HCT116 (cell line): ENCODE data around the gene NR2F1-AS1. TPM values are rescaled to one million over a fixed set of nuclear protein-coding genes. Genes with fewer than 3 reads are reported as not detected.

Source experiments
- ATAC-seq: fragments of 200-7000 bp; cut with Tn5 transposase; 2 replicates; pipeline ENCODE4 v1.9.1; 2020; ENCODE audit warnings: mild to moderate bottlenecking, moderate library complexity
- BruUV-seq: library from RNA; stranded (reverse); fragments of 400-500 nt; replicated peaks from 2 replicates; lab custom pipeline; 2021; lab: Mats Ljungman, UMichigan
- CTCF ChIA-PET: fragments of 300-600 bp; sonication (Branson Sonifier 250); formaldehyde crosslinking; loops from one replicate; lab custom pipeline; 2021; ENCODE audit warnings: antibody characterized with exemption; lab: Charles Lee
- POLR2A ChIA-PET: fragments of 300-600, 350-600 bp; sonication (Branson Sonifier 250); formaldehyde crosslinking; loops from one replicate; lab custom pipeline; 2021; ENCODE audit warnings: antibody characterized with exemption; lab: Charles Lee
- RAD21 ChIA-PET, 2 experiments: fragments of 300-600 bp; sonication (Branson Sonifier 250); formaldehyde crosslinking; loops; one replicate each; lab custom pipeline; 2023; ENCODE audit warnings: low total read pairs in 2 of 2; ENCODE audit not compliant: uncharacterized antibody in 2 of 2, unreplicated experiment in 2 of 2, low non-redundant PET in 1 of 2; lab: Charles Lee
- DNase-seq: peaks from one replicate; pipeline ENCODE4 v3.0.0-alpha.2; 2010; ENCODE audit warnings: low read depth, low spot score
- H2AFZ ChIP-seq: fragments of 200-600 bp; shearing (Covaris generic), sonication (generic); 2 replicates; pipeline ENCODE4 v1.6.1; 2017; ENCODE audit warnings: low read depth, mixed run types, mixed read lengths, antibody characterized with exemption, low read length; ENCODE audit not compliant: poor library complexity, severe bottlenecking
- H3K27ac ChIP-seq: 2 replicates; pipeline ENCODE4 v1.5.1; 2012; ENCODE audit warnings: low read depth, low read length
- H3K27me3 ChIP-seq: fragments of 200-600 bp; sonication (generic); 2 replicates; pipeline ENCODE4 v1.6.1; 2016; ENCODE audit warnings: mixed run types, low read length, mixed read lengths; ENCODE audit not compliant: insufficient read depth
- H3K36me3 ChIP-seq, 2 experiments: fragments of 200-500 bp in 1 of 2; fragments of 200-600 bp in 1 of 2; sonication (Bioruptor generic) in 1 of 2; sonication (generic) in 1 of 2; 2 replicates each; pipeline versions ENCODE4 v1.5.1 to v1.6.1; 2014 to 2016; ENCODE audit warnings: low read length in 2 of 2, inconsistent platforms in 1 of 2, mixed read lengths in 1 of 2, mixed run types in 1 of 2; ENCODE audit not compliant: insufficient read depth in 2 of 2, control insufficient read depth in 1 of 2
- H3K4me1 ChIP-seq, 2 experiments: fragments of 200-600 bp in 1 of 2; sonication (generic) in 1 of 2; 2 replicates each; pipeline versions ENCODE4 v1.5.1 to v1.6.1; 2012 to 2017; ENCODE audit warnings: low read length in 2 of 2, inconsistent platforms in 1 of 2, mild to moderate bottlenecking in 1 of 2, mixed read lengths in 1 of 2, mixed run types in 1 of 2, moderate library complexity in 1 of 2; ENCODE audit not compliant: insufficient read depth in 2 of 2, control insufficient read depth in 1 of 2
- H3K4me2 ChIP-seq: fragments of 200-600 bp; sonication (generic); 2 replicates; pipeline ENCODE4 v1.6.1; 2017; ENCODE audit warnings: mixed run types, low read length, mixed read lengths
- H3K4me3 ChIP-seq, 2 experiments: fragments of 200-600 bp in 1 of 2; sonication (generic) in 1 of 2; replicated peaks in 1 of 2; 2 replicates each; pipeline ENCODE4 v1.5.1; 2011 to 2016; ENCODE audit warnings: low read length in 2 of 2, control low read depth in 1 of 2, low read depth in 1 of 2, mild to moderate bottlenecking in 1 of 2, mixed read lengths in 1 of 2, mixed run types in 1 of 2
- H3K79me2 ChIP-seq: fragments of 200-600 bp; sonication (generic); 2 replicates; pipeline ENCODE4 v1.6.1; 2017; ENCODE audit warnings: mild to moderate bottlenecking, mixed run types, low read length, moderate library complexity, mixed read lengths; ENCODE audit not compliant: insufficient read depth
- H3K9ac ChIP-seq: fragments of 200-600 bp; sonication (generic); 2 replicates; pipeline ENCODE4 v1.6.1; 2016; ENCODE audit warnings: low read length, mixed read lengths
- H3K9me2 ChIP-seq: fragments of 200-600 bp; sonication (generic), shearing (Covaris generic); 2 replicates; pipeline ENCODE4 v1.6.1; 2017; ENCODE audit warnings: mixed run types, mild to moderate bottlenecking, moderate library complexity; ENCODE audit not compliant: insufficient read depth
- H3K9me3 ChIP-seq, 2 experiments: fragments of 200-500 bp in 1 of 2; fragments of 200-600 bp in 1 of 2; sonication (Bioruptor generic) in 1 of 2; sonication (generic) in 1 of 2; 2 replicates each; pipeline ENCODE4 v1.6.1; 2014 to 2017; ENCODE audit warnings: low read length in 2 of 2, mixed read lengths in 2 of 2, inconsistent platforms in 1 of 2, low read depth in 1 of 2, mild to moderate bottlenecking in 1 of 2, mixed run types in 1 of 2, moderate library complexity in 1 of 2; ENCODE audit not compliant: control insufficient read depth in 1 of 2, insufficient read depth in 1 of 2
- H4K20me1 ChIP-seq: fragments of 200-600 bp; sonication (generic), shearing (Covaris generic); 2 replicates; pipeline ENCODE4 v1.6.1; 2017; ENCODE audit warnings: mixed run types, mild to moderate bottlenecking, moderate library complexity; ENCODE audit not compliant: insufficient read depth
- CBX3 ChIP-seq: IDR thresholded peaks from 2 replicates; pipeline ENCODE4 v1.6.1; 2012; ENCODE audit warnings: low read depth
- EZH2 ChIP-seq: fragments of 200-600 bp; sonication (generic); IDR thresholded peaks from 2 replicates; pipeline ENCODE4 v1.6.1; 2017; ENCODE audit warnings: antibody characterized with exemption, mixed run types
- EZH2phosphoT487 ChIP-seq: fragments of 200-600 bp; IDR thresholded peaks from 2 replicates; pipeline ENCODE4 v1.6.1; 2018; ENCODE audit warnings: antibody characterized with exemption, borderline replicate concordance
- FOSL1 ChIP-seq: IDR thresholded peaks from 2 replicates; pipeline ENCODE4 v1.6.1; 2012; ENCODE audit warnings: low read depth
- JUND ChIP-seq: IDR thresholded peaks from 2 replicates; pipeline ENCODE4 v1.6.1; 2012
- POLR2AphosphoS5 ChIP-seq: IDR thresholded peaks from 2 replicates; pipeline ENCODE4 v1.6.1; 2011; ENCODE audit warnings: mild to moderate bottlenecking, low read depth, low read length, moderate library complexity
- RAD21 ChIP-seq: IDR thresholded peaks from 2 replicates; pipeline ENCODE4 v1.6.1; 2012; ENCODE audit warnings: low read depth, mild to moderate bottlenecking
- SIN3A ChIP-seq: IDR thresholded peaks from 2 replicates; pipeline ENCODE4 v1.6.1; 2012; ENCODE audit warnings: low read depth
- SRF ChIP-seq: IDR thresholded peaks from 2 replicates; pipeline ENCODE4 v1.6.1; 2012; ENCODE audit warnings: low read depth
- YY1 ChIP-seq: IDR thresholded peaks from 2 replicates; pipeline ENCODE4 v1.6.1; 2011; ENCODE audit warnings: low read length, low read depth, moderate library complexity, mild to moderate bottlenecking; ENCODE audit not compliant: insufficient replicate concordance; ENCODE audit errors: extremely low read depth
- ZNF274 ChIP-seq: fragments of 200-500 bp; sonication (Bioruptor generic); IDR thresholded peaks from 2 replicates; pipeline ENCODE4 v1.6.1; 2014; ENCODE audit warnings: mild to moderate bottlenecking, low read depth, low read length, inconsistent platforms
- intact Hi-C: fragments of 100-400 bp; cut with micrococcal nuclease; formaldehyde crosslinking; loops from 2 replicates; pipeline ENCODE4 v1.10.0; 2022
- total RNA-seq: library from RNA; stranded (reverse); gene quantifications from one replicate; pipeline ENCODE4 v1.2.1, GENCODE V29; 2021; ENCODE audit not compliant: unreplicated experiment
- TF ChIP-seq, protein P1 (sequence below), 3 experiments: fragments of 200-600 bp in 1 of 3; sonication (generic) in 1 of 3; IDR thresholded peaks in 2 of 3; conservative IDR thresholded peaks in 1 of 3; 2 replicates each; pipeline ENCODE4 v1.5.1; 2012 to 2017; ENCODE audit warnings: low read depth in 2 of 3, low read length in 2 of 3, antibody characterized with exemption in 1 of 3, borderline replicate concordance in 1 of 3, control low read depth in 1 of 3, mild to moderate bottlenecking in 1 of 3, mixed read lengths in 1 of 3, mixed run types in 1 of 3, moderate library complexity in 1 of 3; ENCODE audit not compliant: insufficient read depth in 1 of 3
- TF ChIP-seq, protein P2 (sequence below): IDR thresholded peaks from 2 replicates; pipeline ENCODE4 v1.6.1; 2012; ENCODE audit warnings: low read depth
- TF ChIP-seq, protein P3 (sequence below): IDR thresholded peaks from 2 replicates; pipeline ENCODE4 v1.6.1; 2012

NR2F1-AS1 gene
- total RNA-seq, 1 experiment from 2014 or later = 20.1 TPM

DNA sequence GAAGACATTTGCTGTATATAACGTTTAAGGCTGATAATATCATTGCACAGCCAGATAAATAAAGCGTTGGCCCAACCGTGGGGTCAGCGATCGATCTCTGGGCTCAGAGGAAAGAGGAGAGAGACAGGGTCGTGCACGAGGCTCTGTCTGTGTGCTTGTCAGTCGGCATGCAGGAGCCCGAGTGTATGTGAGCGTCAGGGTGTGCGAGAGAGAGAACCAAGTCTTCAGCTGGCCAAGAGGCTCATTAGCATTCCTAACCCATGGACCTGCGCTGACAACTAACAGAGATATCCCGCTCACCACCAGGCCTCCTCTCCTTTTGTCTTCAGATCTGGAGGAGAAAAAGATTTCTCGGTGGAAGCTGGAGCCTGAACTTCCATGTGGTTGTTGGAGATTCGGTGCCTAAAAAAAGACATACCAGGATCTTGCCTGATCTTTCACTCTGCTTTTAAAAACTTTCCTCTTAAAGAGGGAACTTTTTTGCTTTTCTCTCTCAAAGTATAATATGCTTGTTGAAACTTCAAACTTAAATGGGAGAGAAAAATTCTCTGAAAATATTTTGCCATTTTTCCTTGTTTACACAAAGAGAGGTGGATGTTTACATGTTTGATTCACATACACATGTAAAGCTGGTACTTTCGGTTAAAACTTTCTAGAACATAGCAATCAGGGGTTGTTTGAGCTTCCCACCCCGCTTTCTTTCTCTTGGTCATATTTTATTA is 18.5 kb upstream of the NR2F1-AS1 start:
- H3K9ac ChIP-seq = no peak overlapping the region
- no peak overlapping the region for H3K4me3 ChIP-seq
- H3K9me2 ChIP-seq = no peaks in the 10 kb centered on the region
- H3K27me3 ChIP-seq = no peaks in the 10 kb centered on the region
- intact Hi-C loops = loop anchor here (5.0 to 10.0 kb wide), 3 partner anchors 295 to 1255 kb away; no protein-coding TSS in a partner anchor
- no peak overlapping the region for H3K4me2 ChIP-seq
- no peaks in the 10 kb centered on the region for H4K20me1 ChIP-seq
- POLR2A ChIA-PET = no interaction called here
- RAD21 ChIA-PET = no interaction called here
- TF ChIP-seq POLR2AphosphoS5 = no peak
- TF ChIP-seq, protein P1, sequence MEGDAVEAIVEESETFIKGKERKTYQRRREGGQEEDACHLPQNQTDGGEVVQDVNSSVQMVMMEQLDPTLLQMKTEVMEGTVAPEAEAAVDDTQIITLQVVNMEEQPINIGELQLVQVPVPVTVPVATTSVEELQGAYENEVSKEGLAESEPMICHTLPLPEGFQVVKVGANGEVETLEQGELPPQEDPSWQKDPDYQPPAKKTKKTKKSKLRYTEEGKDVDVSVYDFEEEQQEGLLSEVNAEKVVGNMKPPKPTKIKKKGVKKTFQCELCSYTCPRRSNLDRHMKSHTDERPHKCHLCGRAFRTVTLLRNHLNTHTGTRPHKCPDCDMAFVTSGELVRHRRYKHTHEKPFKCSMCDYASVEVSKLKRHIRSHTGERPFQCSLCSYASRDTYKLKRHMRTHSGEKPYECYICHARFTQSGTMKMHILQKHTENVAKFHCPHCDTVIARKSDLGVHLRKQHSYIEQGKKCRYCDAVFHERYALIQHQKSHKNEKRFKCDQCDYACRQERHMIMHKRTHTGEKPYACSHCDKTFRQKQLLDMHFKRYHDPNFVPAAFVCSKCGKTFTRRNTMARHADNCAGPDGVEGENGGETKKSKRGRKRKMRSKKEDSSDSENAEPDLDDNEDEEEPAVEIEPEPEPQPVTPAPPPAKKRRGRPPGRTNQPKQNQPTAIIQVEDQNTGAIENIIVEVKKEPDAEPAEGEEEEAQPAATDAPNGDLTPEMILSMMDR (IDR thresholded peaks at IDR 0.05 in 2 of 3, conservative IDR thresholded peaks at IDR 0.05 in 1 of 3; ENCODE audit: borderline replicate concordance in 1 of 3, insufficient read depth in 1 of 3, low read depth in 2 of 3, low read length in 2 of 3) = no peak
- TF ChIP-seq EZH2phosphoT487 = no peak
- no peak overlapping the region for H2AFZ ChIP-seq
- no peak for ATAC-seq
- peaks cover 0 to under 1% of the 10 kb centered on the region in 2 experiments; a peak in 1 of 4 replicates for H3K36me3 ChIP-seq
- no TSS peak for BruUV-seq
- H3K27ac ChIP-seq = no peak overlapping the region
- CTCF ChIA-PET = no interaction called here
- peaks cover 15 to 17% of the 10 kb centered on the region in 2 experiments for H3K4me1 ChIP-seq
- no peaks in the 10 kb centered on the region for H3K9me3 ChIP-seq
- DNase-seq = no peak
- H3K79me2 ChIP-seq = no peaks in the 10 kb centered on the region

DNA sequence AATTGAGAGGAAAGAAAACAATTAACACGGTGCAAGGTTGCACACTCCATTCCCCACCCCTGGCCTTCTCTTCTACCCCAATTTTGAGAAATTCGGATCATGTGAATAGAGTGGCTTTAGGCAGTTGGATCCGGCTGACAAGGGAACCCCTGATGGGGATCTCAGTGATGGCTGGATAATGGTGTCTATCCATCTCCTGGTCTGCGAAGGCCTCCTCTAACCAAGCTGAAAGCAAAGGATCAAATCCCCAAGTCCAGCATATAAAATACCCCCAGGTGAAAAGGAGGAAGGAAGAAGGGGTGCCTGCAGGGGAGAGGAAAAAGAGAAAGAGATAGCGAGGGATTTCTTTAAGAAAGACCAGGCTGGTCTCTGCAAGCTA is 18.0 kb upstream of the NR2F1-AS1 start:
- Histone ChIP-seq H3K9me3 (no peaks in the 10 kb centered on the region), H3K9ac (no peak overlapping the region), H3K27me3 (no peaks in the 10 kb centered on the region), H3K4me1 (peaks cover 15 to 17% of the 10 kb centered on the region in 2 experiments), H3K4me2 (no peak overlapping the region), H3K79me2 (no peaks in the 10 kb centered on the region), H3K9me2 (no peaks in the 10 kb centered on the region), H3K4me3 (no peak overlapping the region), H4K20me1 (no peaks in the 10 kb centered on the region), H3K36me3 (peaks cover 0 to 6% of the 10 kb centered on the region in 2 experiments; a peak in 1 of 4 replicates), H2AFZ (no peak overlapping the region), H3K27ac (no peak overlapping the region)
- no TSS peak for BruUV-seq
- ATAC-seq = no peak
- ChIA-PET CTCF (no interaction called here), RAD21 (no interaction called here), POLR2A (no interaction called here)
- intact Hi-C loops = loop anchor here (5.0 kb wide), 1 partner anchor 313 kb away; no protein-coding TSS in a partner anchor
- DNase-seq = no peak
- TF ChIP-seq SRF (no peak), JUND (no peak), FOSL1 (no peak), EZH2 (no peak), POLR2AphosphoS5 (no peak), SIN3A (no peak), YY1 (no peak), RAD21 (no peak), EZH2phosphoT487 (no peak), ZNF274 (no peak), CBX3 (no peak)
- TF ChIP-seq, protein P2, sequence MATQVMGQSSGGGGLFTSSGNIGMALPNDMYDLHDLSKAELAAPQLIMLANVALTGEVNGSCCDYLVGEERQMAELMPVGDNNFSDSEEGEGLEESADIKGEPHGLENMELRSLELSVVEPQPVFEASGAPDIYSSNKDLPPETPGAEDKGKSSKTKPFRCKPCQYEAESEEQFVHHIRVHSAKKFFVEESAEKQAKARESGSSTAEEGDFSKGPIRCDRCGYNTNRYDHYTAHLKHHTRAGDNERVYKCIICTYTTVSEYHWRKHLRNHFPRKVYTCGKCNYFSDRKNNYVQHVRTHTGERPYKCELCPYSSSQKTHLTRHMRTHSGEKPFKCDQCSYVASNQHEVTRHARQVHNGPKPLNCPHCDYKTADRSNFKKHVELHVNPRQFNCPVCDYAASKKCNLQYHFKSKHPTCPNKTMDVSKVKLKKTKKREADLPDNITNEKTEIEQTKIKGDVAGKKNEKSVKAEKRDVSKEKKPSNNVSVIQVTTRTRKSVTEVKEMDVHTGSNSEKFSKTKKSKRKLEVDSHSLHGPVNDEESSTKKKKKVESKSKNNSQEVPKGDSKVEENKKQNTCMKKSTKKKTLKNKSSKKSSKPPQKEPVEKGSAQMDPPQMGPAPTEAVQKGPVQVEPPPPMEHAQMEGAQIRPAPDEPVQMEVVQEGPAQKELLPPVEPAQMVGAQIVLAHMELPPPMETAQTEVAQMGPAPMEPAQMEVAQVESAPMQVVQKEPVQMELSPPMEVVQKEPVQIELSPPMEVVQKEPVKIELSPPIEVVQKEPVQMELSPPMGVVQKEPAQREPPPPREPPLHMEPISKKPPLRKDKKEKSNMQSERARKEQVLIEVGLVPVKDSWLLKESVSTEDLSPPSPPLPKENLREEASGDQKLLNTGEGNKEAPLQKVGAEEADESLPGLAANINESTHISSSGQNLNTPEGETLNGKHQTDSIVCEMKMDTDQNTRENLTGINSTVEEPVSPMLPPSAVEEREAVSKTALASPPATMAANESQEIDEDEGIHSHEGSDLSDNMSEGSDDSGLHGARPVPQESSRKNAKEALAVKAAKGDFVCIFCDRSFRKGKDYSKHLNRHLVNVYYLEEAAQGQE = no peak
- TF ChIP-seq, protein P3, sequence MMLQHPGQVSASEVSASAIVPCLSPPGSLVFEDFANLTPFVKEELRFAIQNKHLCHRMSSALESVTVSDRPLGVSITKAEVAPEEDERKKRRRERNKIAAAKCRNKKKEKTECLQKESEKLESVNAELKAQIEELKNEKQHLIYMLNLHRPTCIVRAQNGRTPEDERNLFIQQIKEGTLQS = no peak
